ENCODE measurements around the gene TUBD1. TPM values are rescaled to one million over a fixed set of nuclear protein-coding genes. Genes with fewer than 3 reads are reported as not detected.
"Not testable (repeated sequence)": the region's sequence is repeated elsewhere in the genome, so short reads cannot be mapped to it uniquely, and the experiment has no call there.

The TUBD1 gene, protein sequence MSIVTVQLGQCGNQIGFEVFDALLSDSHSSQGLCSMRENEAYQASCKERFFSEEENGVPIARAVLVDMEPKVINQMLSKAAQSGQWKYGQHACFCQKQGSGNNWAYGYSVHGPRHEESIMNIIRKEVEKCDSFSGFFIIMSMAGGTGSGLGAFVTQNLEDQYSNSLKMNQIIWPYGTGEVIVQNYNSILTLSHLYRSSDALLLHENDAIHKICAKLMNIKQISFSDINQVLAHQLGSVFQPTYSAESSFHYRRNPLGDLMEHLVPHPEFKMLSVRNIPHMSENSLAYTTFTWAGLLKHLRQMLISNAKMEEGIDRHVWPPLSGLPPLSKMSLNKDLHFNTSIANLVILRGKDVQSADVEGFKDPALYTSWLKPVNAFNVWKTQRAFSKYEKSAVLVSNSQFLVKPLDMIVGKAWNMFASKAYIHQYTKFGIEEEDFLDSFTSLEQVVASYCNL
- 10 to 100 TPM in 1 of 10 donors, 1 to 10 TPM in 9; 4.0 to 10.1 (median 6.6) TPM for total RNA-seq
- 10 to 100 TPM in 1 of 2 donors, 1 to 10 TPM in 1; 4.1 to 10.4 TPM for polyA plus RNA-seq
- long read RNA-seq, donor 1, partial matches to known transcripts: 0 of 7 reads
- long read RNA-seq, donor 1, other reads (novel, unspliced or antisense): 3 of 7 reads
- long read RNA-seq, donor 2, partial matches to known transcripts: 0 of 6 reads
- long read RNA-seq, donor 2, other reads (novel, unspliced or antisense): 5 of 6 reads
- long read RNA-seq, donor 3, partial matches to known transcripts: 0 of 10 reads
- long read RNA-seq, donor 3, other reads (novel, unspliced or antisense): 6 of 10 reads

DNA sequence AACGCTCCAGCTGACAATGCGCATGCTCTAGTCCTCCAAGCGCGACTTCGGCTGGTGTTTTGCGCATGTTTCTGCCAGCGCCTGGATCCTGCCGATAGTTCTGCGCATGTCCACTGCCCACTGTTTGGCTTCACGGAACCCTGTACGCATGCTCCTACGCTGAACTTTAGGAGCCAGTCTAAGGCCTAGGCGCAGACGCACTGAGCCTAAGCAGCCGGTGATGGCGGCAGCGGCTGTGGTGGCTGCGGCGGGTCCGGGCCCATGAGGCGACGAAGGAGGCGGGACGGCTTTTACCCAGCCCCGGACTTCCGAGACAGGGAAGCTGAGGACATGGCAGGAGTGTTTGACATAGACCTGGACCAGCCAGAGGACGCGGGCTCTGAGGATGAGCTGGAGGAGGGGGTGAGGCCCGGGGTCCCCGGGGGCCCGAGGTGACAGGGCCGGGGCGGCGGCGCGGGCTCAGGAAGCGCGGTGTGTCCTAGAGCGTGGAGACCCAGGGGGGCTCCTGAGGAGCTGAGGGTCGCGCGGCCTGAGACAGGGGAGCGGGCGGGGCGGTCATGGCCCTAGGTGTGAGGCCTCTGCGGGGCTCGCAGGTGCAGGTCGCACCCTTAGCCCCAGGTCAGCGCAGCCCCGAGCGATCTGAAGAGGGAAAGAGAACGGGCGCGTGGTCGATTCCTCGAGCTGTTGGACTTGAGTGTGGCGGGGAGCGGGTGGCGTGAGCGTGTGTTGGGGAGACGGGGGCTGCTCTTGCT lies at the start of gene TUBD1, which contains the start of gene RPS6KB1:
TUBD1 (minus strand) TSS at position 20 of the 752 bp plus-strand sequence. CDS start 1,941 bp downstream, outside the sequence.
RPS6KB1 (plus strand) TSS at position 198 of the 752 bp plus-strand sequence; CDS start at position 262, 64 bp downstream.
- Histone ChIP-seq H3K27ac (peak within 1 kb of the TSS; percentile 77 to 96 (median 89)), H3K4me1 (peaks cover 5 to 41% (median 19%) of the 10 kb centered on the region in 9 donors), H3K4me3 (peak within 1 kb of the TSS; percentile 82 to 98 (median 94)), H3K27me3 (no peaks in the 10 kb centered on the region), H3K9me3 (no peaks in the 10 kb centered on the region), H3K36me3 (peaks cover 0 to 42% (median 2%) of the 10 kb centered on the region in 9 donors)
- 0 to 1% methylated on average over 59 to 61 of the region's 61 CpGs for WGBS, 2 donors
- DNase-seq (peak; percentile 94 to 98), ATAC-seq (peak; percentile 99 to 100 (median 99))
- TF ChIP-seq, protein P1, sequence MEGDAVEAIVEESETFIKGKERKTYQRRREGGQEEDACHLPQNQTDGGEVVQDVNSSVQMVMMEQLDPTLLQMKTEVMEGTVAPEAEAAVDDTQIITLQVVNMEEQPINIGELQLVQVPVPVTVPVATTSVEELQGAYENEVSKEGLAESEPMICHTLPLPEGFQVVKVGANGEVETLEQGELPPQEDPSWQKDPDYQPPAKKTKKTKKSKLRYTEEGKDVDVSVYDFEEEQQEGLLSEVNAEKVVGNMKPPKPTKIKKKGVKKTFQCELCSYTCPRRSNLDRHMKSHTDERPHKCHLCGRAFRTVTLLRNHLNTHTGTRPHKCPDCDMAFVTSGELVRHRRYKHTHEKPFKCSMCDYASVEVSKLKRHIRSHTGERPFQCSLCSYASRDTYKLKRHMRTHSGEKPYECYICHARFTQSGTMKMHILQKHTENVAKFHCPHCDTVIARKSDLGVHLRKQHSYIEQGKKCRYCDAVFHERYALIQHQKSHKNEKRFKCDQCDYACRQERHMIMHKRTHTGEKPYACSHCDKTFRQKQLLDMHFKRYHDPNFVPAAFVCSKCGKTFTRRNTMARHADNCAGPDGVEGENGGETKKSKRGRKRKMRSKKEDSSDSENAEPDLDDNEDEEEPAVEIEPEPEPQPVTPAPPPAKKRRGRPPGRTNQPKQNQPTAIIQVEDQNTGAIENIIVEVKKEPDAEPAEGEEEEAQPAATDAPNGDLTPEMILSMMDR (IDR thresholded peaks at IDR 0.05): no peak
- intact Hi-C loops (cut with DNase I): no loop called here

DNA sequence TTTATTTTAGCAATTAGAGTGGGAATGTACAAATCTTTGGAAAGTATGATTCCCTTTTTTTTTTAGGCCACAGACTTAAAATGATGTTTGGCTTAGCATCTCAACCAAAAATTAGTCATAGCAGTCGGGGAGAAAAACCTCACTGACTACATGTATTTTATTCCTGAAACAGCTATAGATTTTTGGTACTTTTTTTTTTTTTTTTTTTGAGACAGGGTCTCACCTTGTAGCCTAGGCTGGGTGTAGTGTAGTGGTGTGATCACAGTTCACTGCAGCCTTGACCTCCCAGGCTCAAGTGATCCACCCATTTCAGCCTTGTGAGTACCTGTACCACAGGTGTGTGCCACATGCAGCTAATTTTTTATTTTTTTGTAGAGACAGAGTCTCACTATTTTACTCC lies 48.4 kb upstream of the TUBD1 start:
- Histone ChIP-seq H3K9me3 (no peaks in the 10 kb centered on the region), H3K27ac (no peak overlapping the region), H3K36me3 (peaks cover 0 to 97% (median 30%) of the 10 kb centered on the region in 9 donors), H3K4me1 (no peaks in the 10 kb centered on the region), H3K4me3 (no peak overlapping the region), H3K27me3 (no peaks in the 10 kb centered on the region)
- 94 to 96% methylated on average over 1 of the region's 1 CpG for WGBS, 2 donors
- no peak for ATAC-seq
- no peak for DNase-seq
- intact Hi-C loops (cut with DNase I): loop anchor here in 1 of 10 donors (10.0 kb wide), 1 partner anchor 94 kb away; no protein-coding TSS in a partner anchor
- TF ChIP-seq, protein P1 (IDR thresholded peaks at IDR 0.05): no peak

DNA sequence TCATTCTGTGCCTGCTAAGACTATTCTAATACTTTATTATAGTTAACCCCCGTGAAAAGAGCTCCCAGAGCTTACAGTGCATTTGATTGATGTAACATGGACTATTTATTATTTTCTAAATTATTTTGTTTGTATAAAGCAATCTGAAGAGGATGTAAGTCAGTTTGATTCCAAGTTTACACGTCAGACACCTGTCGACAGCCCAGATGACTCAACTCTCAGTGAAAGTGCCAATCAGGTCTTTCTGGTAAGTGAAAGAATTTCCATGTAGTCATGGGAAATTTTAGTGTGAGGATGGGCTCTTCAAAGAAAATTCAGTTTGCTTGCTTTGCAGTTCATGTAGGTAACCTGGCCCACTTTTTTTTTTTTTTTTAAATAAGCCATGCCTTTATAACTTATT lies 48.0 kb upstream of the TUBD1 start:
- H3K9me3 ChIP-seq, DNase-seq, ATAC-seq, H3K4me3 ChIP-seq, H3K27ac ChIP-seq, H3K4me1 ChIP-seq, H3K27me3 ChIP-seq: not testable (repeated sequence)
- WGBS, 2 donors: 72 to 80% methylated on average over 3 of the region's 3 CpGs
- peaks cover 0 to 97% (median 34%) of the 10 kb centered on the region in 9 donors for H3K36me3 ChIP-seq
- intact Hi-C loops (cut with DNase I): loop anchor here in 1 of 10 donors (10.0 kb wide), 1 partner anchor 94 kb away; no protein-coding TSS in a partner anchor

DNA sequence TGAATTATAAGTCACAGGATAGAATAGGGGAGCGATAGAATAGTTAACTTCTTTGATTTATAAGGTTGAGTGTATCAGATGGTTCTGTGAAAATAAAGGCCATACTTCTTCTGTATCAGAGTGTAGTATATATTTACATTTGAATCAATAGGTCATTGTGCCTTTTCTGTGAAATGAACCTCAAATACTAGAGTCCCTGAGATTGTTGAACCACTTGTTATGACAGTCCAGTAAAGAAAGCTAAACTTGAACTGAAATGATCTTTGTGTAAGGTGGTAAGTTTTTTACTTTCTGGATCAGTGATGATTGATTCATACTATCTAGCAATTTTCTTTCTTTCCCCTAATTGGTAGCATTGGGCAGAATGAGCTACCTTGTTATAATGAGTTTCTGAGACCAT lies 40.6 kb upstream of the TUBD1 start:
- intact Hi-C loops (cut with DNase I): loop anchor here in 1 of 10 donors (10.0 kb wide), 2 partner anchors 131 to 269 kb away; no protein-coding TSS in a partner anchor
- not testable (repeated sequence) for H3K27ac ChIP-seq, H3K9me3 ChIP-seq, H3K27me3 ChIP-seq, H3K4me3 ChIP-seq, H3K4me1 ChIP-seq, ATAC-seq, DNase-seq
- WGBS, 2 donors: 99 to 100% methylated on average over 1 of the region's 1 CpG
- H3K36me3 ChIP-seq: peaks cover 0 to 100% (median 59%) of the 10 kb centered on the region in 9 donors

DNA sequence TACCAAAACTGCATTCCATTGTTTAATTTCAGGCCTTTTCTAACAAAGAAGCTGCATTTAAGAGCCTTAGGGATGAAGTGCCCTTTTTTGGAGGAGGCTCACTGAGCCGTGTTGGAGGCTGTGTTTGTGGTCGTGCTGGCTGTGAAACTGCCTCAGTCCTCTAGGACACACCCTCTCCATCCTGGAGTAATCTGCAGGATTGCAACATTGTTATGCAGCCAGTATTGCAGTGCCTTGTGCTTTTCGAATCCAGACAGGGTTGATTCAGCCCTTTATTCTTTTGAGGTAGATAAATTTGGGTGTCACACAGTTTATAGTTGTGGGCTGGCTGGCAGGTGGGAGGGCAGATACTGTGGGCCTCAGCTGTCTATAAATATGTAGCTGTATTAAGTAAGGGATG lies 38.0 kb upstream of the TUBD1 start:
- intact Hi-C loops (cut with DNase I): loop anchor here in 1 of 10 donors (10.0 kb wide), 2 partner anchors 134 to 266 kb away; no protein-coding TSS in a partner anchor
- ATAC-seq: peak in 1 of 8 donors; percentile 70
- not testable (repeated sequence) for H3K4me1 ChIP-seq, H3K4me3 ChIP-seq, DNase-seq, H3K27ac ChIP-seq, H3K9me3 ChIP-seq, H3K27me3 ChIP-seq
- peaks cover 0 to 100% (median 68%) of the 10 kb centered on the region in 9 donors for H3K36me3 ChIP-seq
- 58 to 76% methylated on average over 3 of the region's 3 CpGs for WGBS, 2 donors

DNA sequence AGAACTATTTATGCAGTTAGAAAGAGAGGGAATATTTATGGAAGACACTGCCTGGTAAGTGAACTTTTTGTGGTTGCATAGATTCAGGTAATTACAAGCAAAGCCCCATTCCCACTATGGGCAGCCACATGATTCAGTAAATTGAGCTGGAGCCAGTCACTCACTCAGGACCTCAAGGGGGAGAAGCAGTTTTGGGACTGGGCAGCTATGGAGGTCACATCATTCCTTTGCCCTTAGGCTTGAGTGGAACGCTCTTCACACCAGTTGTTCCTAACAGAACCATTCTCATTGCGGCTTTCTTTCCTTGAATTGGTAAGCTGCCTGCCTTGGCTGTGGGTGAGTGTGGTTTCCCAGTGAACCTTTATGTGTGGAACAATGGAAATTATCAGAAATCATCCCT lies 37.4 kb upstream of the TUBD1 start:
- not testable (repeated sequence) for H3K4me3 ChIP-seq, DNase-seq, ATAC-seq, H3K27ac ChIP-seq, H3K27me3 ChIP-seq, H3K9me3 ChIP-seq, H3K4me1 ChIP-seq
- 98 to 100% methylated on average over 2 of the region's 2 CpGs for WGBS, 2 donors
- H3K36me3 ChIP-seq: peaks cover 0 to 100% (median 64%) of the 10 kb centered on the region in 9 donors
- intact Hi-C loops (cut with DNase I): loop anchor here in 1 of 10 donors (10.0 kb wide), 2 partner anchors 135 to 265 kb away; no protein-coding TSS in a partner anchor

DNA sequence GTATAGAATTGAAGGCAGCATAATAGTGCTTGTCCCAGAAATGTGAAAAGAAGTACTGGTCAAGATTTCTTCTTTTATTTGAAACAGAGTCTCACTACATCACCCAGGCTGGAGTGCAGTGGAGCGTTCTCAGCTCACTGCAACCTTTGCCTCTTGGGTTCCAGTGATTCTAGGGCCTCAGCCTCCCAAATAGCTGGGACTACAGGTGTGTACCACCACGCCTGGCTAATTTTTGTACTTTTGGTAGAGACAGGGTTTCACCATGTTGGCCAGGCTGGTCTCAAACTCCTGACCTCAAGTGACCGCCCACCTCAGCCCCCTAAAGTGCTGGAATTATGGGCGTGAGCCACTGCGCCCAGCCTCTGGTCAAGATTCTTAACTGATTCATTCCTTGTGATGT lies 27.9 kb upstream of the TUBD1 start:
- 98% methylated on average over 5 of the region's 5 CpGs for WGBS, 2 donors
- ATAC-seq, H3K4me1 ChIP-seq, H3K27ac ChIP-seq, H3K27me3 ChIP-seq, H3K9me3 ChIP-seq, H3K4me3 ChIP-seq, DNase-seq: not testable (repeated sequence)
- H3K36me3 ChIP-seq: peaks cover 0 to 100% (median 11%) of the 10 kb centered on the region in 9 donors
- intact Hi-C loops (cut with DNase I): loop anchor here in 1 of 10 donors (10.0 kb wide), 1 partner anchor 124 kb away; no protein-coding TSS in a partner anchor

Data from heart right ventricle (tissue), 16 donors.